GM18520 (cell line): ENCODE measurements around the gene RBKS.

Source experiments
- ATAC-seq: cut with Tn5 transposase; IDR thresholded peaks from one replicate; pipeline ENCODE4 v1.9.1; 2021; ENCODE audit not compliant: unreplicated experiment

The RBKS gene

GRCh38 chr2:27838502-27838901 is 51.7 kb downstream of the RBKS start:
- no peak for ATAC-seq

GRCh38 chr2:27833931-27834330 is 56.3 kb downstream of the RBKS start:
- ATAC-seq: no peak

- no peak for ATAC-seq
These were observed 57.8 kb downstream of the RBKS start for GRCh38 chr2:27832396-27832795.

- no peak for ATAC-seq
These were observed 58.7 kb downstream of the RBKS start for GRCh38 chr2:27831279-27832050.

- ATAC-seq: no peak
These were observed 59.5 kb downstream of the RBKS start for GRCh38 chr2:27830656-27831055.

GRCh38 chr2:27829791-27830190 is 60.4 kb downstream of the RBKS start:
- no peak for ATAC-seq

GRCh38 chr2:27828305-27828704 is 61.9 kb downstream of the RBKS start:
- ATAC-seq: no peak

DNA sequence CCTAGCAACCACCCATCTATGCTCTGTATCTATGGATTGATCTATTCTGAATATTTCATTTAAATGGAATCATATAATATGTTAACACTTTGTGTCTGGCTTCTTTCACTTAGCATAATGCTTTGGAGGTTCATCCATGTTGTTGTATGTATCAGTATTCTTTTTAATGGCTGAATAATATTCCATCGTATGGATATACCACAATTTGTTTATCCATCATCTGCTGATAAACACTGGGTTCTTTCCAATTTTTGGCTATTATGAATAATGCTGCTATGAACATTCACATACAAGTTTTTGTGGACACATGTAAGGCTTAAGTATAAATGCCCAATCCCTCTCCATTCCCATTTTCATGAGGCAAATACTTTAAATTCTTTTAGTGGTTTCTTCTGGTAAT is 65.8 kb downstream of the RBKS start:
- ATAC-seq: no peak

DNA sequence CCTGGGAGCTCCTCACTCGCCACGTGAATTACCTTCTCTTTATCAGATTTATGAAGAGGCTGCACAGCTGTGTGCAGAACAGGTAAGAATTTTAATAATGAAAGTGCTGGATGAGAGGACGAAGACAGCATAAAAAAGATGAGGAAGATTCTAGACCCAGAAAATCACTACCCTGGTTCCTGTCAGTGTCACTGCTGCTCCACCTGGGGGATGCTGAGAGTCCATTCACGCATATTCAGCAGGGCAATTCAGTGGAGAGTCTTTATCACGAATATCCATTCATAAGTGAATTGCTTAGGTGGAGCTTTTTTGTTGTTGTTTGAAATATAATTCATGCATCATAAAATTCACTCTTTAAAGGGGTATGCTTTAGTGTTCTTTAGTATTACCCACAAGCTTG is 66.6 kb downstream of the RBKS start:
- ATAC-seq: no peak

DNA sequence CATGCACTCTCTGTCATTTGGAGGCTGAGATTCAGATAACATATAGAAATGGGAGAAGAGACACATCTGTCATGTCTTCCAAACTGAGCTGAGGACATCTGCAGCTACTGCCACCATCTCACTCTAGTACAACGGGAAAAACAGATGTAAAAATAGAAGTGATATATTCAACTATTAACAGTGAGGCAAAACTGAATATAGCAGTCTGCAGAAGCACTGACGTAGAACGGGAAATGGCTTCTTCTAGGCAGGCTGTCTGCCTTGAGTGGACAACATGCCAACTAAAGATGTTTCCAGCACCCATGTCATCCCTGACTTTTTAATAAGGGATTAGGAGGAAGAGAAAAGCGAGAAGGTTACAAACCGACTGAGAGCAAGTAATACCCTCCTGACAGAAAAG is 67.1 kb downstream of the RBKS start:
- no peak for ATAC-seq

DNA sequence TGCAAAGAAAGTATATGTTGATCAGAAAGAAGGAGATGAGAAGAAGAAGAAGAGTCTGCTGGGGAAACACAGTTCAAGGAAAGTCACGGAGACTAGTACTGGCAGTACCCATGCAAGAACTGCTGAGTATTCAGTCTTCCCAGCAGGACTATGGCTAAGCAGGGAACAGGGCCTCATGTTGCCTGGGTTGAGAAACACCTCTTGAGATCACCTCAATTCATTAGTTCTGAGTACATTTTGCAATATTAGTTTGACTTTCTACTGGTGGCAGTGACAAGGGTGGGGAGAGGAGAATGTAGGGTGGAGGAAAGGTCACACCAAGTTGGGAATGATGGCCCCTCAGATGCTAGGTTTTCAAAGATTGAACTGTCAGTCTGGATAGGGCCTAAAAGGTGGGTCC is 68.1 kb downstream of the RBKS start:
- no peak for ATAC-seq

DNA sequence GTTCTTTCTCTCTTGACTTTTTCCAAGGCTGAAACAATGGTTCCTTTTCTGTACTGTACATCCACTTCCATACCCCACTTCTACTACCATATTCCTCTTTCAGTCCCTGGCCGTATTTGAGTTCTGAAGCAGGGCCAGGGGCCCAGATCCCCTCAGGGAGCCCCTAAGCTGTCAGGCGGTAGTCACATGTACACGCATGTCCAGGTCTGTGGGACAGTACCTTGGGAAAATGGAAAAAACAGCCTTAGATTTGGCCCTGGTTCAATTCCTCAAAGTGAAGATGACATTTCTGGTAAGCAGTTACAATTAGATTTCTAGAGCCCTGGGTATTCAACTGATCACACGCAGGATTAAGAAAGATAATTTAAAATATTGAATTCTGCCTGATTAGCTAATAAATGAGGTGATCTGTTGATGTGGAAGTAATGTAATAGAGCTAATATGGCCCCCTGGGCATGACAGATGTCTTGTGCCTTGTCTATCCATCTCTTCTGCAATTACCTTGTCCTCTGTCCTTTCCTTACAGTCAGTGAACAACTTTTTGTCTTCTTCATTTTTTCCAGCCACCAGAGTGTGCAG is 74.2 kb downstream of the RBKS start:
- no peak for ATAC-seq

GRCh38 chr2:27814758-27815157 is 75.4 kb downstream of the RBKS start:
- ATAC-seq: no peak

GRCh38 chr2:27811768-27812167 is 78.4 kb downstream of the RBKS start:
- ATAC-seq: no peak

- ATAC-seq: no peak
These were observed 79.7 kb downstream of the RBKS start for GRCh38 chr2:27810455-27810854.

DNA sequence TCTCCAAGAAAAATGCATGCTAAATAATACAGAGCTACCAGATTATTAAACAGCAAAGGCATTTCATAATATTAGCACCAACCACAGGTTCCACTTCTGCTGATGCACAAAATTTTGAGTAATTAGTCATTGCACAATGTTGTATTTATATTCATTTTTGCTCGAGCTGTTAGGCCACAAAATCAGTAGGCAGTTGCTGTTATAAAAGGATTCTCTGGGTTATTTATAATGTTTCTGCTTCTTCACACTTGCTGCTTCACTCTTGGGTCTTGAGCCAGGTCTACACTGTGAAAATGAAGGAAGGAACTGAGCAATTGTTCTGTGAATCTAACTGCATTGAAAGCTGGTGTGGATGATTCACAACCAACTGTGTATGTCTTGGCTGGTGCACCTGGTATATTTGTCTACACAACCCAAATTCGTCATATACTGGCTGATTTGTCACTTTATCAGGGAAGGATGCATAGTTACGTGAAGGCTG is 80.4 kb downstream of the RBKS start:
- ATAC-seq: no peak

DNA sequence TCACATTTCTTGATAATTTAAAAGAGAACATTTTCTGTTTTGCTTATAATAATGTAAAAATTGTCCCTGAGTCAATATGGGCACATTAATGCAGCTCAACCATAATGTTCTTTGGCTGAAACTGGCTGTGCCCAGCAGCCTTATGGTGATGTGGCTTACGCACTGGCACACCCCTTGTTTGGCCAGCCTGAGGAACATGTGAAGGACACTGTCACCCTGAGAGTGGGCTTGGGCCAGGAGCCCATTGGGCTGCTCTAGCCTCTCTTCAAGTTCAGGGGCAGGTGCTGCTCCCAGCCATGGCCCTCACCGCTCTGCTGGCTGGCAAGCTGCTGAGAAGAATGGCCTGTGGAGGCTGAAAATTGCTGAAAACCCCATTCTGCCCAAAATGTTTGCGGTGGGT is 81.2 kb downstream of the RBKS start:
- ATAC-seq: no peak

GRCh38 chr2:27808418-27808817 is 81.8 kb downstream of the RBKS start:
- ATAC-seq: no peak

GRCh38 chr2:27807476-27807875 is 82.7 kb downstream of the RBKS start:
- no peak for ATAC-seq

DNA sequence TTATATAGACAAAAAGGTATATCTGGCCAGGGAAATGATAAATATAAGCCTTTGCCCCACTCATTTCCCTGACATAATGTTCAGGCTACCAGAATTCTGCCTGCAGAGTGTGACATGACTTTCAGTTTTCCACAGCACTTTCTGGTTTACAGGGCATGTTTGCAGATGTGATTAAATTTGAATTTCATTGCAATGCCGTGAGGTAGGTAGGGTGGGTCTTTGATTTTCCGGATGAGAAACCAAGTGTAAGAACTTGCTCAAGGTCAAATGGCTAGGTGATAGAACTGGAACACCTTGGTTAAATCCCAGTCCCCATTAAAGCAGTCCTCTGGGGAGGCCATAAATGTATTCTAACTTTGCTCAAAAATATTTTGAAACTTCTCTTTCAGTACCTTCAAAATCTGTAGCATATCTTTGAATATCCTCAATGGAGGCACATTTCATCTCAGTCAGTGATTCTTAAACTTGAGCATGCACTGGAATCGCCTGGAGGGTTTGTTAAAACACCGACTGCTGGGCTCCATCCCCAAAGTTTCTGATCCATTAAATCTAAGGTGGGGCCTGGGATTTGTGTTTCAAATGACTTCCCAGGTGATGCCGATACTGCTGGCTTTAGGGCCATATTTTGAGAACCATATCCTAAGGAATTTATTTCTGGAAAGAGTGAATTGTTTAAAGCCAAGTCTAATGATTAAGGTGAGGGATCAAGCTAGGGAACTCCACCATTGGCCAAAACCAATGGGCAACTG is 83.7 kb downstream of the RBKS start:
- no peak for ATAC-seq

DNA sequence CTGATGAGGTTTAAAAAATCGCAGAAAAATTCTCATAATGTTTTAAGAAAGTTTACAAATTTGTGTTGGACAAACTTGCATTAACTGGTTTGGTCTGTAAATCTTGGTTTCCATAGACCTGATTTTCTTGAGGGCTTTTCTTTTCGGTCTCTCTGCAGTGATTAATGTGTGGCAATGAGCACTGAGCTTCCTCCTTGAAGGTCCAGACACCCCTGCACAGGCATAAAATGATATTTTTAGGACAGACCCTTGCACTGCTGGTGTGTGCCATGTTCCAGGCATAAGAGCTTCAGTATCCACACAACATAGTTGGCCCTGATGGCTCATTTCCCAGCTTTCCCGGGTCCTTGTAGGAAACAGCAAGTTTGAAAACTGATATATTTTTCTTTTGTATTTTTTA is 85.0 kb downstream of the RBKS start:
- ATAC-seq: no peak

DNA sequence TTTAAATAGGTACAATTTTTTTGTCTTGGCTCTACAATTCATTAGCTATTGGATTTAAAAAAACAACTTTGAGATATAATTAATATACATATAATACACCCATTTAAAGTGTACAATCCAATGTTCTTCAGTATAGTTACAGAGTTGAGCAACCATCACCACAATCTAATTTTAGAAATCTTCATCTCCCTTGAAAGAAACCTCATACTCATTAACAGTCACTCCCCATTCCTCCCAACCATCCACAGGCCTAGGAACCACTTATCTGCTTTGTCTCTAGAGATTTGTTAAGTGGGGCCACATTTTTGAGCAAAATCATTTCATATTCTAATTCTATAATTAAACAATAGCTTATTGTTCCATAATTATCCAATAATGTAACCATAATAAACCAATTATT is 86.0 kb downstream of the RBKS start:
- ATAC-seq: no peak
